Stomach (tissue), 4 donors: Measurements from ENCODE around the gene DISC1.
"Not testable (repeated sequence)": the region's sequence is repeated elsewhere in the genome, so short reads cannot be mapped to it uniquely, and the experiment has no call there.

ENCODE experiments used
- CTCF ChIP-seq, 7 experiments: fragments of 450-650 bp in 4 of 7; fragments of 200-600 bp in 3 of 7; sonication (generic) in 3 of 7; IDR thresholded peaks; one replicate each; pipeline ENCODE4 v1.5.1; 2016 to 2019; ENCODE audit warnings: antibody characterized with exemption in 7 of 7, control low read depth in 2 of 7, mild to moderate bottlenecking in 1 of 7
- POLR2A ChIP-seq, 4 donors: fragments of 450-650 bp; IDR thresholded peaks; one replicate each; pipeline ENCODE4 v1.6.1; 2016; ENCODE audit warnings: antibody characterized with exemption in 4 of 4, control low read depth in 2 of 4, mild to moderate bottlenecking in 1 of 4, moderate library complexity in 1 of 4
- POLR2AphosphoS5 ChIP-seq, 3 donors: sonication (generic); formaldehyde crosslinking; IDR thresholded peaks; one replicate each; pipeline ENCODE4 v1.6.1; 2016; ENCODE audit warnings: antibody characterized with exemption in 3 of 3

GRCh38 chr1:231651621-231652260 lies 25.2 kb downstream of the DISC1 start:
- TF ChIP-seq POLR2A, CTCF, POLR2AphosphoS5 (IDR thresholded peaks at IDR 0.05): not testable (repeated sequence)
